CD4-positive, alpha-beta memory T cell (primary cell): Measurements from ENCODE around the gene ALDH1A1. TPM values are rescaled to one million over a fixed set of nuclear protein-coding genes. Genes with fewer than 3 reads are reported as not detected.

ENCODE experiments used
- CTCF ChIA-PET: fragments of 350-600 bp; sonication (Branson Sonifier 250); formaldehyde crosslinking; loops from one replicate; lab custom pipeline; 2021; ENCODE audit warnings: inconsistent platforms; ENCODE audit not compliant: partially characterized antibody; lab: Charles Lee
- POLR2A ChIA-PET: fragments of 350-600 bp; sonication (Branson Sonifier 250); formaldehyde crosslinking; loops from one replicate; lab custom pipeline; 2021; ENCODE audit not compliant: partially characterized antibody; lab: Charles Lee
- DNase-seq, 5 donors: peaks; one replicate each; pipeline versions ENCODE4 v3.0.0 to v3.0.0-alpha.2; 2020 to 2022; ENCODE audit warnings: mixed read lengths in 1 of 5
- H3K27ac ChIP-seq: one replicate; pipeline ENCODE4 v1.7.0; 2013; ENCODE audit warnings: low read depth, low read length
- H3K27me3 ChIP-seq: 2 replicates; pipeline ENCODE4 v1.7.0; 2013; ENCODE audit warnings: mild to moderate bottlenecking, low read length, moderate library complexity; ENCODE audit not compliant: insufficient read depth
- H3K36me3 ChIP-seq: 2 replicates; pipeline ENCODE4 v1.7.0; 2013; ENCODE audit warnings: mild to moderate bottlenecking, low read length, moderate library complexity; ENCODE audit not compliant: insufficient read depth
- H3K4me1 ChIP-seq: 2 replicates; pipeline ENCODE4 v1.7.0; 2013; ENCODE audit warnings: mild to moderate bottlenecking, low read length, moderate library complexity; ENCODE audit not compliant: insufficient read depth
- H3K4me3 ChIP-seq, 2 donors: one replicate each; pipeline ENCODE4 v1.7.0; 2013; ENCODE audit warnings: low read length in 2 of 2, mild to moderate bottlenecking in 1 of 2
- H3K9me3 ChIP-seq, 2 donors: one replicate each; pipeline ENCODE4 v1.7.0; 2013; ENCODE audit warnings: low read length in 2 of 2, control low read depth in 1 of 2; ENCODE audit not compliant: control insufficient read depth in 1 of 2
- H3K27ac Mint-ChIP-seq, 7 donors: one replicate each; pipeline ENCODE4 v1.8.0; 2020 to 2021; ENCODE audit warnings: mixed read lengths in 7 of 7, mild to moderate bottlenecking in 6 of 7, inconsistent platforms in 3 of 7, moderate library complexity in 3 of 7
- H3K27me3 Mint-ChIP-seq, 2 donors: one replicate each; pipeline ENCODE4 v1.8.0; 2020 to 2021; ENCODE audit warnings: mixed read lengths in 2 of 2
- H3K36me3 Mint-ChIP-seq, 2 donors: one replicate each; pipeline ENCODE4 v1.8.0; 2020 to 2021; ENCODE audit warnings: mixed read lengths in 2 of 2, inconsistent platforms in 1 of 2, mild to moderate bottlenecking in 1 of 2
- H3K4me1 Mint-ChIP-seq, 4 donors: one replicate each; pipeline ENCODE4 v1.8.0; 2020 to 2021; ENCODE audit warnings: mixed read lengths in 4 of 4, mild to moderate bottlenecking in 1 of 4
- H3K4me3 Mint-ChIP-seq, 8 donors: one replicate each; pipeline ENCODE4 v1.8.0; 2020 to 2021; ENCODE audit warnings: mixed read lengths in 8 of 8, mild to moderate bottlenecking in 7 of 8, moderate library complexity in 6 of 8, inconsistent platforms in 3 of 8
- H3K9me3 Mint-ChIP-seq, 8 donors: one replicate each; pipeline ENCODE4 v1.8.0; 2020 to 2021; ENCODE audit warnings: mixed read lengths in 8 of 8, mild to moderate bottlenecking in 5 of 8, inconsistent platforms in 3 of 8, moderate library complexity in 1 of 8
- intact Hi-C: fragments of 100-400 bp; cut with micrococcal nuclease; formaldehyde crosslinking; loops from one replicate; pipeline ENCODE4 v1.15.1; 2023
- polyA plus RNA-seq, 2 donors: library from polyadenylated mRNA; unstranded; fragments of 300-500 nt; fragmentation: Illumina TruSeq; gene quantifications; one replicate each; pipeline ENCODE4 v1.2.3, GENCODE V29; 2021
- total RNA-seq, 2 experiments: library from RNA; stranded (reverse); gene quantifications; one replicate each; pipeline ENCODE4 v1.2.3, GENCODE V29; 2021

Gene ALDH1A1
- total and polyA plus RNA-seq, 4 experiments from 2014 or later, result 0.44 to 1.2 TPM; not detected in 2

GRCh38 chr9:72891043-72891442 is 61.8 kb downstream of the ALDH1A1 start:
- H3K4me1 ChIP-seq, result no peaks in the 10 kb centered on the region
- no peaks in the 10 kb centered on the region for H3K27me3 ChIP-seq
- no peaks in the 10 kb centered on the region for H3K36me3 Mint-ChIP-seq
- no peak overlapping the region for H3K4me3 ChIP-seq
- H3K36me3 ChIP-seq, result no peaks in the 10 kb centered on the region
- ChIA-PET CTCF (no interaction called here), POLR2A (no interaction called here)
- no peak for DNase-seq
- no peaks in the 10 kb centered on the region for H3K4me1 Mint-ChIP-seq
- H3K4me3 Mint-ChIP-seq, result no peak overlapping the region
- no peak overlapping the region for H3K27ac Mint-ChIP-seq
- peaks cover 4 to 5% of the 10 kb centered on the region in 2 donors for H3K27me3 Mint-ChIP-seq
- H3K27ac ChIP-seq, result no peak overlapping the region
- intact Hi-C loops, result no loop called here
- peaks cover 0 to 2% (median 0%) of the 10 kb centered on the region in 8 donors for H3K9me3 Mint-ChIP-seq
- no peaks in the 10 kb centered on the region for H3K9me3 ChIP-seq

GRCh38 chr9:72888943-72889342 is 63.9 kb downstream of the ALDH1A1 start:
- no peak overlapping the region for H3K4me3 ChIP-seq
- Mint-ChIP-seq H3K36me3 (no peaks in the 10 kb centered on the region), H3K4me3 (no peak overlapping the region), H3K27me3 (peaks cover 4 to 5% of the 10 kb centered on the region in 2 donors), H3K4me1 (no peaks in the 10 kb centered on the region), H3K27ac (no peak overlapping the region), H3K9me3 (no peaks in the 10 kb centered on the region)
- ChIA-PET CTCF (no interaction called here), POLR2A (no interaction called here)
- no peaks in the 10 kb centered on the region for H3K9me3 ChIP-seq
- H3K27ac ChIP-seq, result no peak overlapping the region
- H3K27me3 ChIP-seq, result no peaks in the 10 kb centered on the region
- no peak for DNase-seq
- intact Hi-C loops, result no loop called here
- no peaks in the 10 kb centered on the region for H3K4me1 ChIP-seq
- no peaks in the 10 kb centered on the region for H3K36me3 ChIP-seq

- H3K9me3 ChIP-seq, result no peaks in the 10 kb centered on the region
- H3K4me3 Mint-ChIP-seq, result no peak overlapping the region
- intact Hi-C loops, result no loop called here
- ChIA-PET POLR2A (no interaction called here), CTCF (interaction anchor here (0.7 kb wide), 1 partner anchor 593 kb away, joined by 3 read pairs; no protein-coding TSS in a partner anchor)
- H3K27me3 ChIP-seq, result no peaks in the 10 kb centered on the region
- H3K27ac Mint-ChIP-seq, result no peak overlapping the region
- H3K36me3 Mint-ChIP-seq, result no peaks in the 10 kb centered on the region
- H3K4me3 ChIP-seq, result no peak overlapping the region
- H3K27ac ChIP-seq, result no peak overlapping the region
- H3K4me1 ChIP-seq, result no peaks in the 10 kb centered on the region
- DNase-seq, result no peak
- no peaks in the 10 kb centered on the region for H3K9me3 Mint-ChIP-seq
- peaks cover 4 to 5% of the 10 kb centered on the region in 2 donors for H3K27me3 Mint-ChIP-seq
- H3K4me1 Mint-ChIP-seq, result no peaks in the 10 kb centered on the region
- no peaks in the 10 kb centered on the region for H3K36me3 ChIP-seq
Observed at GRCh38 chr9:72888067-72888466, 64.8 kb downstream of the ALDH1A1 start.

GRCh38 chr9:72886386-72886785 is 66.5 kb downstream of the ALDH1A1 start:
- Histone ChIP-seq H3K9me3 (no peaks in the 10 kb centered on the region), H3K27ac (no peak overlapping the region), H3K4me3 (no peak overlapping the region), H3K4me1 (no peaks in the 10 kb centered on the region), H3K36me3 (no peaks in the 10 kb centered on the region), H3K27me3 (no peaks in the 10 kb centered on the region)
- H3K27me3 Mint-ChIP-seq, result peaks cover 2 to 3% of the 10 kb centered on the region in 2 donors
- no peaks in the 10 kb centered on the region for H3K36me3 Mint-ChIP-seq
- no peak overlapping the region for H3K4me3 Mint-ChIP-seq
- ChIA-PET POLR2A (no interaction called here), CTCF (no interaction called here)
- H3K4me1 Mint-ChIP-seq, result no peaks in the 10 kb centered on the region
- no peak overlapping the region for H3K27ac Mint-ChIP-seq
- no peaks in the 10 kb centered on the region for H3K9me3 Mint-ChIP-seq
- no peak for DNase-seq
- intact Hi-C loops, result no loop called here

GRCh38 chr9:72884508-72884907 is 68.3 kb downstream of the ALDH1A1 start:
- Mint-ChIP-seq H3K4me1 (no peaks in the 10 kb centered on the region), H3K27me3 (peaks cover 1 to 2% of the 10 kb centered on the region in 2 donors), H3K4me3 (no peak overlapping the region), H3K27ac (no peak overlapping the region), H3K36me3 (no peaks in the 10 kb centered on the region), H3K9me3 (no peaks in the 10 kb centered on the region)
- no peak overlapping the region for H3K4me3 ChIP-seq
- H3K27me3 ChIP-seq, result no peaks in the 10 kb centered on the region
- no peak overlapping the region for H3K27ac ChIP-seq
- H3K9me3 ChIP-seq, result no peaks in the 10 kb centered on the region
- no peak for DNase-seq
- no peaks in the 10 kb centered on the region for H3K4me1 ChIP-seq
- H3K36me3 ChIP-seq, result no peaks in the 10 kb centered on the region
- POLR2A ChIA-PET, result no interaction called here
- CTCF ChIA-PET, result no interaction called here
- intact Hi-C loops, result no loop called here

- POLR2A ChIA-PET, result no interaction called here
- Mint-ChIP-seq H3K27ac (no peak overlapping the region), H3K36me3 (no peaks in the 10 kb centered on the region), H3K4me3 (no peak overlapping the region), H3K4me1 (no peaks in the 10 kb centered on the region), H3K9me3 (no peaks in the 10 kb centered on the region), H3K27me3 (peaks cover 1 to 2% of the 10 kb centered on the region in 2 donors)
- H3K4me3 ChIP-seq, result no peak overlapping the region
- DNase-seq, result no peak
- no peaks in the 10 kb centered on the region for H3K4me1 ChIP-seq
- CTCF ChIA-PET, result no interaction called here
- intact Hi-C loops, result no loop called here
- H3K9me3 ChIP-seq, result no peaks in the 10 kb centered on the region
- H3K36me3 ChIP-seq, result no peaks in the 10 kb centered on the region
- no peak overlapping the region for H3K27ac ChIP-seq
- no peaks in the 10 kb centered on the region for H3K27me3 ChIP-seq
Observed at GRCh38 chr9:72883875-72884274, 69.0 kb downstream of the ALDH1A1 start.

- ChIA-PET CTCF (no interaction called here), POLR2A (no interaction called here)
- Histone ChIP-seq H3K4me1 (no peaks in the 10 kb centered on the region), H3K36me3 (no peaks in the 10 kb centered on the region), H3K27me3 (no peaks in the 10 kb centered on the region), H3K27ac (no peak overlapping the region), H3K9me3 (no peaks in the 10 kb centered on the region), H3K4me3 (no peak overlapping the region)
- Mint-ChIP-seq H3K4me3 (no peak overlapping the region), H3K9me3 (no peaks in the 10 kb centered on the region), H3K36me3 (no peaks in the 10 kb centered on the region), H3K27ac (no peak overlapping the region), H3K27me3 (peaks cover 1 to 2% of the 10 kb centered on the region in 2 donors), H3K4me1 (no peaks in the 10 kb centered on the region)
- intact Hi-C loops, result no loop called here
- DNase-seq, result no peak
Observed at GRCh38 chr9:72882117-72882775, 70.6 kb downstream of the ALDH1A1 start.
